Colonic mucosa (tissue), 4 donors: ENCODE results near the gene PPIP5K2. TPM values are rescaled to one million over a fixed set of nuclear protein-coding genes. Genes with fewer than 3 reads are reported as not detected.

ENCODE experiments used
- DNase-seq: peaks from one replicate; pipeline ENCODE4 v3.0.0-alpha.2; 2020
- H3K27ac ChIP-seq: fragments of 200-600 bp; one replicate; pipeline ENCODE4 v1.8.0; 2021
- H3K27me3 ChIP-seq: fragments of 200-600 bp; one replicate; pipeline ENCODE4 v1.8.0; 2021
- H3K36me3 ChIP-seq: fragments of 200-600 bp; one replicate; pipeline ENCODE4 v1.8.0; 2021
- H3K4me1 ChIP-seq: fragments of 200-600 bp; one replicate; pipeline ENCODE4 v1.8.0; 2021; ENCODE audit warnings: mild to moderate bottlenecking
- H3K4me3 ChIP-seq: fragments of 200-600 bp; one replicate; pipeline ENCODE4 v1.8.0; 2021
- H3K9ac ChIP-seq, 2 donors: one replicate each; pipeline ENCODE4 v1.7.0; 2013; ENCODE audit warnings: control low read depth in 2 of 2, low read depth in 2 of 2, low read length in 2 of 2
- H3K9me3 ChIP-seq: fragments of 200-600 bp; one replicate; pipeline ENCODE4 v1.8.0; 2021
- intact Hi-C: fragments of 100-400 bp; cut with DNase I; formaldehyde crosslinking; loops from one replicate; pipeline ENCODE4 v1.14.1; 2022
- total RNA-seq, 2 donors: library from RNA; stranded (reverse); fragmentation: NEBNext Ultra II Directional in 1 of 2; extraction: Animal tissue kit (Norgen Biotek cat#: 25700) in 1 of 2; gene quantifications; one replicate each; pipeline ENCODE4 v1.2.1, GENCODE V29; 2021
- TF ChIP-seq, protein P1 (sequence below): fragments of 200-600 bp; IDR thresholded peaks from one replicate; pipeline ENCODE4 v1.8.0; 2022; ENCODE audit warnings: antibody characterized with exemption, mild to moderate bottlenecking
- donor health status: healthy.
- donor health status: DM: no; HTN: no; CAD: no.
- donor health status: DM: no; HTN: no; CAD: no.

PPIP5K2 gene
- total RNA-seq, 2 donors from 2014 or later = 58.7 to 79.3 TPM

DNA sequence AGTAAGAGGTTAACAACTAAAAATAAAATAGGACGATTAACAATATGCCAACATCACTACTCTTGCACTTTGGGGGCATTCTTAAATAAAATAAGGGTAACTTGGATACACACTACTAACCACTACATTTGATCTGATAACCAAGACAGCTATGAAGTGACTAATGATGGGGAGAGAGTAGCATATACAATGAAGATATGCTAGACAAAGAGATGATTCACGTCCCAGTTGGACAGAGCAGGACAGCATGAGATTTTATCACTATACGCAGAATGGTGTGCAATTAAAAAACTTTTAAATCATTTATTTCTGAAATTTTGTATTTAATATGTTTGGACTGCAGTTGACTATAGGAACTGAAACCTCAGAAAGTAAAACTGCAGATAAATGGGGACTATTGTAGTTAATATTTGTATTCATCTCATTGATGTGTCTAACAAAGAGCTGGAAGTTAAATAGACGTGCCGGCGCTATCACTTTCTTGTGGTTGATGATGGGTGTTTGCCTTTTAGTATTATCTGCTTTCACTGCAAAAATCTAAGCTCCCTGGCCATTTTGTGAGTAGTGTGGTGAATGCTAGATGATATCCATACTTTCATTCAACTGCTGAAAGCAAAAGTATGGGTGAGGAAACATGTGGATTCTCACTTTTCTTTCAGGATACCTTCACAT is 18.9 kb upstream of the PPIP5K2 start:
- TF ChIP-seq, protein P1, sequence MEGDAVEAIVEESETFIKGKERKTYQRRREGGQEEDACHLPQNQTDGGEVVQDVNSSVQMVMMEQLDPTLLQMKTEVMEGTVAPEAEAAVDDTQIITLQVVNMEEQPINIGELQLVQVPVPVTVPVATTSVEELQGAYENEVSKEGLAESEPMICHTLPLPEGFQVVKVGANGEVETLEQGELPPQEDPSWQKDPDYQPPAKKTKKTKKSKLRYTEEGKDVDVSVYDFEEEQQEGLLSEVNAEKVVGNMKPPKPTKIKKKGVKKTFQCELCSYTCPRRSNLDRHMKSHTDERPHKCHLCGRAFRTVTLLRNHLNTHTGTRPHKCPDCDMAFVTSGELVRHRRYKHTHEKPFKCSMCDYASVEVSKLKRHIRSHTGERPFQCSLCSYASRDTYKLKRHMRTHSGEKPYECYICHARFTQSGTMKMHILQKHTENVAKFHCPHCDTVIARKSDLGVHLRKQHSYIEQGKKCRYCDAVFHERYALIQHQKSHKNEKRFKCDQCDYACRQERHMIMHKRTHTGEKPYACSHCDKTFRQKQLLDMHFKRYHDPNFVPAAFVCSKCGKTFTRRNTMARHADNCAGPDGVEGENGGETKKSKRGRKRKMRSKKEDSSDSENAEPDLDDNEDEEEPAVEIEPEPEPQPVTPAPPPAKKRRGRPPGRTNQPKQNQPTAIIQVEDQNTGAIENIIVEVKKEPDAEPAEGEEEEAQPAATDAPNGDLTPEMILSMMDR = no peak

DNA sequence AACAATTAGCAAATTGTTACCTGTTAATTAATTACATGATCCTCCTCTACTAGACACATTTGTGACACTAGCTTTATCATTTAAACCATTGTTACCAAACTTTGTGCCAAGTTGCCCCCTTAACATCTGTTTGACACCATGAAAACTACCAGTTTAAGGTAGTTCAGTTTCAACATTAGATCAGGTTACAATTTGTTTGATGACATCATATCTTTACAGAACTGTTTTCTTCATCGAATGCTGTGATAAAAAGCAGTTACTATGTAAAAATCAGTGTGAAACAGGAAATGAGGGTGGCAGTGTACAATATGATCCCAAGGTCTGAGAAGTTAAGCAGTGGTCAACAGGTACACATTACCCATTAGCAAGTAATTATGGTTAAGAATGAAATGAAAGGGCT is 17.9 kb upstream of the PPIP5K2 start:
- TF ChIP-seq, protein P1 = no peak
- no peak for DNase-seq
- H3K9ac ChIP-seq = no peak overlapping the region
- H3K9me3 ChIP-seq = no peaks in the 10 kb centered on the region
- H3K4me3 ChIP-seq = no peak overlapping the region
- no peaks in the 10 kb centered on the region for H3K36me3 ChIP-seq
- H3K4me1 ChIP-seq = no peaks in the 10 kb centered on the region
- H3K27me3 ChIP-seq = no peaks in the 10 kb centered on the region
- intact Hi-C loops = no loop called here
- H3K27ac ChIP-seq = no peak overlapping the region

More for the DNA sequence above, 18.9 kb upstream of the PPIP5K2 start:
- Histone ChIP-seq H3K4me3 (no peak overlapping the region), H3K9me3 (no peaks in the 10 kb centered on the region), H3K27ac (no peak overlapping the region), H3K9ac (no peak overlapping the region), H3K27me3 (no peaks in the 10 kb centered on the region), H3K4me1 (no peaks in the 10 kb centered on the region), H3K36me3 (no peaks in the 10 kb centered on the region)
- DNase-seq = no peak
- intact Hi-C loops = no loop called here

DNA sequence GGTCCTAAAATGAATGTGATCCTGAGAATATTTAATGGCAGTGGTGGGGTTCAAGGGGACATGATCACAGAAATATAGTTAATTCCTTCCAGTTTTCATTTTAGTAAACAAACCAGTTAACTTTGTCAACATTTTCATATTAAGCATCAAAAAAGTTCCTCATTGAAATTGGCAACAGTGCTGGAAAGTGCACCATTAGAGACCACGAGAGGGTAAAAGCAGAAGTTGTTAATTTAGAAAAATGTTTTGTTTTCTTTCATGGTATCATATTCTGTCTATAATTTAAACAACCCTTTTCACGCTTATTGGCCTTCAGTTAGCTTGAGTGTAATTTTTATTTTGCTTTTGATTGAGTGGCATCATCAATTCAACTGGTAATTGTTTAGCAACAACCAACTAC is 12.0 kb upstream of the PPIP5K2 start:
- no peaks in the 10 kb centered on the region for H3K27me3 ChIP-seq
- no peak overlapping the region for H3K27ac ChIP-seq
- no peaks in the 10 kb centered on the region for H3K9me3 ChIP-seq
- intact Hi-C loops = no loop called here
- H3K4me1 ChIP-seq = no peaks in the 10 kb centered on the region
- H3K36me3 ChIP-seq = no peaks in the 10 kb centered on the region
- no peak overlapping the region for H3K9ac ChIP-seq
- H3K4me3 ChIP-seq = no peak overlapping the region
- TF ChIP-seq, protein P1 = no peak
- no peak for DNase-seq

DNA sequence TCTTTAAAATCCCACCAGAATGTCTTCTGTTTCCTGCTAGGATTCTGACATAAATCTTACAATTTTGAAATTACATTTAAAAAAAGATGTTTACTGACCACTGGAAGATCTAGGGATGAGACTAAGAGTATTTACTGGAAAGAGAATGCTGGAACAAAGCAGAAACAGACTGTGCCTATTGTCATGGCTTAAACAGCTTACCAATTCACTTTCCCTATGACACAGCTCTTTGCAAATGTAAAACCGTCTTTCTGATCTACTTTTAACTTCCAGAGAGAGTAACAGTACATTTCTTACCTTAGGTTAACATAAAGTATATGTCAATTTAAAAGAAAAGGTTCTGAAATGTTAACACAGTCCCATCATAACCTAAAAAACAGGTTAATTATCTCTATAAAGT is 10.8 kb upstream of the PPIP5K2 start:
- no peaks in the 10 kb centered on the region for H3K4me1 ChIP-seq
- no peak overlapping the region for H3K27ac ChIP-seq
- TF ChIP-seq, protein P1 = no peak
- no peak overlapping the region for H3K9ac ChIP-seq
- H3K4me3 ChIP-seq = no peak overlapping the region
- DNase-seq = no peak
- no peaks in the 10 kb centered on the region for H3K27me3 ChIP-seq
- no peaks in the 10 kb centered on the region for H3K9me3 ChIP-seq
- no peaks in the 10 kb centered on the region for H3K36me3 ChIP-seq
- intact Hi-C loops = no loop called here

DNA sequence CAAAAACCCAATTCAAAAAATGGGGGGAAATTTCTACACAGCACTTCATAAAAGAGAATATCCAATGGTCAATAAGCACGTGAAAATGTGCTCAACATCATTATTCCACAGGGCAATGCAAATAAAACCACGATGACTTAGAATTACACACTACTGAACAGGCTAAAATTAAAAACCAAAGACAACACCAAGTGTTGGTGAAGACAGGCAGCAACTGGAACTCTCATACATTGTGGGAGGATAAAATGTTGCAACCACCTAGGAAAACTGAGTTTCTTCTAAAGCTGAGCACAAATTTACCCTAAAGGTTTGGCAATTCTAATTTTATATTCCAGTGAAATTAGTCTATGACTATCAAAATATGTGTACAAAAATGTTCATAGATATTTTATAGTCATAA is 9.7 kb upstream of the PPIP5K2 start:
- intact Hi-C loops = no loop called here
- TF ChIP-seq, protein P1 = no peak
- no peaks in the 10 kb centered on the region for H3K9me3 ChIP-seq
- no peaks in the 10 kb centered on the region for H3K36me3 ChIP-seq
- no peak overlapping the region for H3K27ac ChIP-seq
- no peak overlapping the region for H3K4me3 ChIP-seq
- no peak overlapping the region for H3K9ac ChIP-seq
- no peak for DNase-seq
- no peaks in the 10 kb centered on the region for H3K4me1 ChIP-seq
- H3K27me3 ChIP-seq = no peaks in the 10 kb centered on the region
